MG63 (cell line): ENCODE results near the gene MUL1. TPM values are rescaled to one million over a fixed set of nuclear protein-coding genes. Genes with fewer than 3 reads are reported as not detected.

Experiments used
- DNase-seq: peaks from one replicate; pipeline ENCODE4 v3.0.0-alpha.2; 2020
- H3K27me3 ChIP-seq: fragments of 250-450 bp; sonication (Bioruptor Pico); 2 replicates; pipeline ENCODE4 v1.5.1; 2020; ENCODE audit warnings: mild to moderate bottlenecking, moderate library complexity
- H3K36me3 ChIP-seq: fragments of 250-450 bp; sonication (Bioruptor Pico); 2 replicates; pipeline ENCODE4 v1.5.1; 2020; ENCODE audit warnings: mild to moderate bottlenecking, moderate library complexity
- H3K4me3 ChIP-seq: fragments of 250-450 bp; sonication (Bioruptor Pico); 2 replicates; pipeline ENCODE4 v1.5.1; 2020; ENCODE audit warnings: mild to moderate bottlenecking, moderate library complexity
- H3K9me3 ChIP-seq: fragments of 250-450 bp; sonication (Bioruptor Pico); 2 replicates; pipeline ENCODE4 v1.5.1; 2020; ENCODE audit warnings: mild to moderate bottlenecking, moderate library complexity
- total RNA-seq: library from RNA; depleted of rRNA; stranded (reverse); fragments of >200 nt; shearing (Covaris generic); gene quantifications from 2 replicates; pipeline ENCODE4 v1.2.3, GENCODE V29; 2014; ENCODE audit warnings: low replicate concordance; rRNA removed

Gene MUL1
- total RNA-seq, 1 experiment from 2014 or later = 12.1 TPM

DNA sequence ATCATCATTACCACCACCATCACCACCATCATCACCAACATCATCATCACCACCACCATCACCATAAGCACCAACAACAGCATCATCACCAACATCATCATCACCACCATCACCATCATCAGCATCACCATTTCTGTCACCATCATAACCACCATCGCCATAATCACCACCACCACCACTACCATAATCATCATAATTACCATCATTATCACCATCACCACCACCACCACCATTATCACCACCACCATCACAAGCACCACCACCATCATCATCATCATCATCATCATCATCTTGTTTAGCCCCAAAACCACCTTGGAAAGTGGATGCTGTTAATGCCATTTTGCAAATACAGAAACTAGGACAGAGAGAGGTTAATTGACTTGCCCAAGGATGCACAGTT is 44.4 kb downstream of the MUL1 start:
- Histone ChIP-seq H3K4me3 (no peak overlapping the region), H3K27me3 (no peaks in the 10 kb centered on the region; the same call in none of the 2 replicates), H3K9me3 (no peaks in the 10 kb centered on the region), H3K36me3 (no peaks in the 10 kb centered on the region)
- DNase-seq = no peak

DNA sequence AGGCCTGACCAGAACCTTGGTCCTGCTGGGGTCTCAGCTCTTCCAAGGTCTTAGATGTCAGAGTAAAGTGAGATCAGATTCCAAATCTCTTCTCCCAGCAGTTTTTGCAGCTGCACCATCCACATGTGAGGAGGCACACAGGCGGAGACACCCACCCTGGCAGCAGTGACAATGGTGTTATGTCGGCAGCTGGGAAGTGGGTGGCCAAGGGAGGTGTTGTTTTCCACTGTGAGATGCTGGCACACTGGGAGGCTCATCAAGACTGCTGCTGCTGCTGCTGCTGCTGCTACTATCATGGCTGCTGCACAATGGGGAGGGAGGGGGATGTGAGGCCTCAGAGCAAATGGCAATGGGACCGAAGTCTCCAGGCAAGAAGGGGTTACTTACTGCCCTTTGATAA is 45.6 kb downstream of the MUL1 start:
- no peaks in the 10 kb centered on the region for H3K36me3 ChIP-seq
- H3K9me3 ChIP-seq = no peaks in the 10 kb centered on the region
- H3K4me3 ChIP-seq = no peak overlapping the region
- no peak for DNase-seq
- no peaks in the 10 kb centered on the region; the same call in none of the 2 replicates for H3K27me3 ChIP-seq

DNA sequence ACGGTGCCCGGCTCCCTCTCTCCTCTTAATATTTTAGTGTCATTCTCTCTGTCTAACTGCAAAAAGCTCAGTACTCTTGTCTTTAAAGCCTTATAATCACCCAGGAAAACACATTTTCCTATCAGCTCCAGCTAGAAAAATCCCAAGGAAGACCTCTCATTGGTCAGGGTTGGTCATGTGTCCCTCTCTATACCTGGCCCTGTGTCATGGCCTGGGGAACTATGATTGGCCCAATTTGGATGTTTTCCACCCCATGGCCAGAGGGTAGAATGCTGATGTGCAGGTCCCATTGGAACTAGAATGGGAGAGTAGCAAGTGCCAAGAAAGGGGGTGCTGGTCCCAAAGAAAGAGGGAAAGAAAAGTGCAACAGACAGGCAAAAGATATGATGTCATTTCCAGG is 49.2 kb downstream of the MUL1 start:
- no peak overlapping the region for H3K4me3 ChIP-seq
- DNase-seq = no peak
- H3K36me3 ChIP-seq = no peaks in the 10 kb centered on the region
- H3K9me3 ChIP-seq = no peaks in the 10 kb centered on the region
- H3K27me3 ChIP-seq = no peaks in the 10 kb centered on the region; the same call in 1 of the 2 replicates

DNA sequence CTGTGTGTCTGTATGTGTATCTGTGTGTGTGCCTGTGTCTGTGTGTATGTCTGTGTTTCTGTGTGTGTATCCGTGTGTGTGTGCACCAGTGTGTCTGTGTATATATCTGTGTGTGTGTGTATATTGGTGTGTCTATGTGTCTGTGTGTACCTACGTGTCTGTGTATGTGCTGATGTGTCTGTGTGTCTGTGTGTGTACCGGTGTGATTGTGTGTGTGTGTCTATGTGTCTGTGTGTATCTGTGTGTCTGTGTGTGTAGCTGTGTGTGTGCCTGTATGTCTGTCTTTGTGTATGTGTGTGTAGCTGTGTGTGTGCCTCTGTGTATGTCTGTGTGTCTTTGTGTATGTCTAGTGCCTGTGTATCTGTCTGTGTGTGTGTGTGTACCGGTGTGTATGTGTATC is 53.9 kb downstream of the MUL1 start:
- H3K27me3 ChIP-seq = no peaks in the 10 kb centered on the region
- no peaks in the 10 kb centered on the region for H3K36me3 ChIP-seq
- H3K4me3 ChIP-seq = no peak overlapping the region
- H3K9me3 ChIP-seq = no peaks in the 10 kb centered on the region
- DNase-seq = no peak

DNA sequence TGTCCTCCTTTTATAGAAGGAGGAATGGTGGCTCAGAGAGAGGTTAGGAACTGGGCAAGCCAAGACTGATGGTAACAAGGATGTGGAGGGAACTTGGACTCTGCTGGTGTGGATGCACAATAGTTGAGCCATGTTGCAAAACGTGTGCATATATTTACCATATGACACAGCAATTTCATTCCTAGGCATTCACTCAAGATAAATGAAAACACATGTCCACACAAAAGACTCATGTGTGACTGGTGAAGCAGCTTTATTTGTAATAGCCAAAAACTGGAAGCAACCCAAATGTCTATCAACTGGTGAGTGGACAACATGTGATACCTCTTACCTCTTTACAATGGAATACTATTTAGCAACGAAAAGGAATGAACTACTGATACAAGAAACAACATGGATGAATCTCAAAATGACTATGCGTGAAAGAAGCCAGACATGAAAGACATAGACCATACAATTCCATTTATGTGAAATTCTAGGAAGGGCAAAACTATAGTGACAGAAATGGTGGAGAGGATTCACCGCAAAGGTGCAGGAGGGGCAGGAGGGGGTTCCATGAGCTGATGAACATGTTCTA is 58.1 kb downstream of the MUL1 start:
- H3K9me3 ChIP-seq = no peaks in the 10 kb centered on the region
- no peak overlapping the region for H3K4me3 ChIP-seq
- DNase-seq = peak; percentile 10
- no peaks in the 10 kb centered on the region for H3K27me3 ChIP-seq
- no peaks in the 10 kb centered on the region for H3K36me3 ChIP-seq

Other genes starting within 250 kb of the MUL1 start
- gene VWA5B1, start 217.3 kb downstream of the MUL1 start, total RNA-seq = not detected in 2 replicates
- 20.5 and 31.6 TPM in 2 replicates for gene CAMK2N1, start 21.9 kb downstream of the MUL1 start, total RNA-seq
- gene FAM43B, start 44.4 kb upstream of the MUL1 start, total RNA-seq = 0.15 TPM in 1 of 2 replicates, not detected in the other
- gene CDA, start 80.9 kb upstream of the MUL1 start, total RNA-seq = not detected in 2 replicates
- gene PINK1, start 125.3 kb upstream of the MUL1 start, total RNA-seq = 73.3 and 84.0 TPM in 2 replicates
- gene DDOST, start 153.2 kb upstream of the MUL1 start, total RNA-seq = 307 and 434 TPM in 2 replicates
- 0.03 TPM in 1 of 2 replicates, not detected in the other for gene KIF17, start 209.9 kb upstream of the MUL1 start, total RNA-seq
- gene SH2D5, start 224.6 kb upstream of the MUL1 start, total RNA-seq = 1.7 and 2.4 TPM in 2 replicates